Jurkat, Clone E6-1 (cell line): Measurements from ENCODE around the gene ADGRE3.
"Not testable (repeated sequence)": the region's sequence is repeated elsewhere in the genome, so short reads cannot be mapped to it uniquely, and the experiment has no call there.

Source experiments
- DNase-seq: peaks from one replicate; pipeline ENCODE4 v3.0.0-alpha.2; 2011; ENCODE audit warnings: low read depth, low spot score
- H3K4me3 ChIP-seq: 2 replicates; pipeline ENCODE4 v1.5.1; 2011; ENCODE audit warnings: mild to moderate bottlenecking, low read length, control low read depth, moderate library complexity

ADGRE3 gene

GRCh38 chr19:14672188-14672872 is 2.3 kb downstream of the ADGRE3 start:
- H3K4me3 ChIP-seq = no peak overlapping the region
- no peak for DNase-seq

GRCh38 chr19:14670408-14670807 is 4.2 kb downstream of the ADGRE3 start:
- no peak overlapping the region for H3K4me3 ChIP-seq
- DNase-seq = no peak

GRCh38 chr19:14669940-14670339 is 4.7 kb downstream of the ADGRE3 start:
- no peak overlapping the region for H3K4me3 ChIP-seq
- no peak for DNase-seq

- H3K4me3 ChIP-seq = no peak overlapping the region
- no peak for DNase-seq
These were observed 13.2 kb downstream of the ADGRE3 start for GRCh38 chr19:14661372-14661924.

- H3K4me3 ChIP-seq = no peak overlapping the region
- DNase-seq = no peak
These were observed 14.7 kb downstream of the ADGRE3 start for GRCh38 chr19:14659874-14660489.

GRCh38 chr19:14655726-14656125 is 18.9 kb downstream of the ADGRE3 start:
- DNase-seq = no peak
- no peak overlapping the region for H3K4me3 ChIP-seq

GRCh38 chr19:14654786-14655560 is 19.7 kb downstream of the ADGRE3 start:
- DNase-seq = no peak
- H3K4me3 ChIP-seq = no peak overlapping the region

- no peak for DNase-seq
- no peak overlapping the region for H3K4me3 ChIP-seq
These were observed 24.5 kb downstream of the ADGRE3 start for GRCh38 chr19:14650161-14650560.

- no peak overlapping the region for H3K4me3 ChIP-seq
- DNase-seq = no peak
These were observed 25.6 kb downstream of the ADGRE3 start for GRCh38 chr19:14649020-14649419.

- H3K4me3 ChIP-seq = no peak overlapping the region
- no peak for DNase-seq
These were observed 26.1 kb downstream of the ADGRE3 start for GRCh38 chr19:14648506-14648905.

- DNase-seq = no peak
- H3K4me3 ChIP-seq = no peak overlapping the region
These were observed 34.9 kb downstream of the ADGRE3 start for GRCh38 chr19:14639536-14640277.

GRCh38 chr19:14632286-14632685 is 42.4 kb downstream of the ADGRE3 start:
- DNase-seq = peak; percentile 54
- no peak overlapping the region for H3K4me3 ChIP-seq

- DNase-seq = no peak
- no peak overlapping the region for H3K4me3 ChIP-seq
These were observed 45.1 kb downstream of the ADGRE3 start for GRCh38 chr19:14629557-14629956.

- not testable (repeated sequence) for DNase-seq, H3K4me3 ChIP-seq
These were observed 50.2 kb downstream of the ADGRE3 start for GRCh38 chr19:14624491-14624890.

- no peak for DNase-seq
- no peak overlapping the region for H3K4me3 ChIP-seq
These were observed 55.2 kb downstream of the ADGRE3 start for GRCh38 chr19:14619404-14619803.

- H3K4me3 ChIP-seq = no peak overlapping the region
- no peak for DNase-seq
These were observed 58.2 kb downstream of the ADGRE3 start for GRCh38 chr19:14616407-14616806.

GRCh38 chr19:14615623-14616022 is 59.0 kb downstream of the ADGRE3 start:
- no peak for DNase-seq
- H3K4me3 ChIP-seq = no peak overlapping the region

GRCh38 chr19:14614099-14614412 is 60.6 kb downstream of the ADGRE3 start:
- H3K4me3 ChIP-seq = no peak overlapping the region
- DNase-seq = no peak

- not testable (repeated sequence) for DNase-seq, H3K4me3 ChIP-seq
These were observed 61.1 kb downstream of the ADGRE3 start for GRCh38 chr19:14613399-14614098.
